ENCODE measurements around the gene PSMA6. TPM values are rescaled to one million over a fixed set of nuclear protein-coding genes. Genes with fewer than 3 reads are reported as not detected.

Gene PSMA6
- total and polyA plus RNA-seq, 10 of the 15 experiments (the other 5 are each of a cell fraction or from before 2014, with no cell fraction given) = 267 to 1,363 (median 402) TPM

DNA sequence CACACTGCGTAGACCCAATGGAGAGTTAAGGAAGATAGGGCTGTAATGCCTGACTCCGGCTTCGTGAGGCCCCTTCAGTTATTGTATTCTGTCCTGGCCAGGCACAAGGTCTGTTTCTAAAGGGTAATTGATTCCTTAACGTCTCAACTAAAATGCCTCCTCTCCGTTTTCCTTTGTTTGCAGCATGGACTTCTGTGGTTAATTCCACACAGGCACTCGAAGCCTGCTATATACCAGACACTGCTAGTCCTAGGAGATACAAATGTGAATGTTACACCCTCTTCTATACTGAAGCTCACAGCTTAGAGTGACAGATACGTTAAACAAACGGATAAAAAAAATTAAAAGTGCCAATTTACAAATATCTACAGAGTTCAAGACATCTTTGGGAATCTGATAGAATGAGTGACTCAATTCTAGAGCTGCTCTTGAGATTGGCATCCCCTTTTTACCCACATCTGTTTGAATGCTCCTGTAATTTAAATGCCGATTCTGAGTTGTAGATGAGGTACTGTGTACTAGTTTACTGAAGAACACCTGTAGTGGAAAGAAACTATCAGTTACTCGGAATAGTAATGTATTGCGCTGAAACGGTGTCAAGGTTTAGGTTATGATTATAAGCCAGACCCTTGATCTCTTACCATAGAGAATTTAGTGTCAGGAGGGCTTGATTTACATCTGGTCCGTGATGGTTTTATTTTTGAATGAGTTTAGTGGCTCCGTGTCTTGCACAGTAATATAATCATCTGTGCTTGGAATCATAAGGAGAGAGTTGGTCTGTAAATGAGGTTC lies 784 bp downstream of the PSMA6 start (continued):
- TF ChIP-seq MYC (IDR thresholded peaks at IDR 0.05; ENCODE audit: insufficient read depth, insufficient read length, insufficient replicate concordance, low read length, severe bottlenecking) (no peak), KLF5 (IDR thresholded peaks at IDR 0.05; ENCODE audit: partially characterized antibody) (no peak)
- TF ChIP-seq, protein P1, sequence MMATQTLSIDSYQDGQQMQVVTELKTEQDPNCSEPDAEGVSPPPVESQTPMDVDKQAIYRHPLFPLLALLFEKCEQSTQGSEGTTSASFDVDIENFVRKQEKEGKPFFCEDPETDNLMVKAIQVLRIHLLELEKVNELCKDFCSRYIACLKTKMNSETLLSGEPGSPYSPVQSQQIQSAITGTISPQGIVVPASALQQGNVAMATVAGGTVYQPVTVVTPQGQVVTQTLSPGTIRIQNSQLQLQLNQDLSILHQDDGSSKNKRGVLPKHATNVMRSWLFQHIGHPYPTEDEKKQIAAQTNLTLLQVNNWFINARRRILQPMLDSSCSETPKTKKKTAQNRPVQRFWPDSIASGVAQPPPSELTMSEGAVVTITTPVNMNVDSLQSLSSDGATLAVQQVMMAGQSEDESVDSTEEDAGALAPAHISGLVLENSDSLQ (IDR thresholded peaks at IDR 0.05) = 0 out of 2 replicates have a peak, but pooled peaks have one; percentile 12
- TF ChIP-seq, protein P2, sequence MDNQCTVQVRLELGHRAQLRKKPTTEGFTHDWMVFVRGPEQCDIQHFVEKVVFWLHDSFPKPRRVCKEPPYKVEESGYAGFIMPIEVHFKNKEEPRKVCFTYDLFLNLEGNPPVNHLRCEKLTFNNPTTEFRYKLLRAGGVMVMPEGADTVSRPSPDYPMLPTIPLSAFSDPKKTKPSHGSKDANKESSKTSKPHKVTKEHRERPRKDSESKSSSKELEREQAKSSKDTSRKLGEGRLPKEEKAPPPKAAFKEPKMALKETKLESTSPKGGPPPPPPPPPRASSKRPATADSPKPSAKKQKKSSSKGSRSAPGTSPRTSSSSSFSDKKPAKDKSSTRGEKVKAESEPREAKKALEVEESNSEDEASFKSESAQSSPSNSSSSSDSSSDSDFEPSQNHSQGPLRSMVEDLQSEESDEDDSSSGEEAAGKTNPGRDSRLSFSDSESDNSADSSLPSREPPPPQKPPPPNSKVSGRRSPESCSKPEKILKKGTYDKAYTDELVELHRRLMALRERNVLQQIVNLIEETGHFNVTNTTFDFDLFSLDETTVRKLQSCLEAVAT (IDR thresholded peaks at IDR 0.05) = no peak
- TF ChIP-seq, protein P3, sequence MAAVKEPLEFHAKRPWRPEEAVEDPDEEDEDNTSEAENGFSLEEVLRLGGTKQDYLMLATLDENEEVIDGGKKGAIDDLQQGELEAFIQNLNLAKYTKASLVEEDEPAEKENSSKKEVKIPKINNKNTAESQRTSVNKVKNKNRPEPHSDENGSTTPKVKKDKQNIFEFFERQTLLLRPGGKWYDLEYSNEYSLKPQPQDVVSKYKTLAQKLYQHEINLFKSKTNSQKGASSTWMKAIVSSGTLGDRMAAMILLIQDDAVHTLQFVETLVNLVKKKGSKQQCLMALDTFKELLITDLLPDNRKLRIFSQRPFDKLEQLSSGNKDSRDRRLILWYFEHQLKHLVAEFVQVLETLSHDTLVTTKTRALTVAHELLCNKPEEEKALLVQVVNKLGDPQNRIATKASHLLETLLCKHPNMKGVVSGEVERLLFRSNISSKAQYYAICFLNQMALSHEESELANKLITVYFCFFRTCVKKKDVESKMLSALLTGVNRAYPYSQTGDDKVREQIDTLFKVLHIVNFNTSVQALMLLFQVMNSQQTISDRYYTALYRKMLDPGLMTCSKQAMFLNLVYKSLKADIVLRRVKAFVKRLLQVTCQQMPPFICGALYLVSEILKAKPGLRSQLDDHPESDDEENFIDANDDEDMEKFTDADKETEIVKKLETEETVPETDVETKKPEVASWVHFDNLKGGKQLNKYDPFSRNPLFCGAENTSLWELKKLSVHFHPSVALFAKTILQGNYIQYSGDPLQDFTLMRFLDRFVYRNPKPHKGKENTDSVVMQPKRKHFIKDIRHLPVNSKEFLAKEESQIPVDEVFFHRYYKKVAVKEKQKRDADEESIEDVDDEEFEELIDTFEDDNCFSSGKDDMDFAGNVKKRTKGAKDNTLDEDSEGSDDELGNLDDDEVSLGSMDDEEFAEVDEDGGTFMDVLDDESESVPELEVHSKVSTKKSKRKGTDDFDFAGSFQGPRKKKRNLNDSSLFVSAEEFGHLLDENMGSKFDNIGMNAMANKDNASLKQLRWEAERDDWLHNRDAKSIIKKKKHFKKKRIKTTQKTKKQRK (IDR thresholded peaks at IDR 0.05; ENCODE audit: low read depth, low read length) = no peak

Measured in GM12878 (cell line).